Fibroblast of peridontal ligament (primary cell): ENCODE measurements around the gene PPP1CA.

Experiments
- DNase-seq: peaks from one replicate; pipeline ENCODE4 v3.0.0-alpha.2; 2010; ENCODE audit errors: extremely low read depth

PPP1CA gene

GRCh38 chr11:67401495-67402191, at the start of gene PPP1CA:
TSS of gene PPP1CA (minus strand) at chr11:67401858. CDS start at chr11:67401782, 76 bp downstream.
- peak; percentile 80 for DNase-seq

GRCh38 chr11:67450796-67451657, 49.4 kb upstream of the PPP1CA start:
- DNase-seq: no peak

GRCh38 chr11:67449116-67449844, 47.6 kb upstream of the PPP1CA start:
- DNase-seq: no peak

- no peak for DNase-seq
Observed at GRCh38 chr11:67448220-67448609, 46.6 kb upstream of the PPP1CA start.

GRCh38 chr11:67445515-67445914, 43.9 kb upstream of the PPP1CA start:
- no peak for DNase-seq

- DNase-seq: no peak
Observed at GRCh38 chr11:67442504-67443404, 41.1 kb upstream of the PPP1CA start.

GRCh38 chr11:67441731-67442351, 40.2 kb upstream of the PPP1CA start:
- DNase-seq: no peak

- no peak for DNase-seq
Observed at GRCh38 chr11:67441098-67441563, 39.5 kb upstream of the PPP1CA start.

- DNase-seq: no peak
Observed at GRCh38 chr11:67440229-67441097, 38.8 kb upstream of the PPP1CA start.

- peak; percentile 15 for DNase-seq
Observed at GRCh38 chr11:67439321-67440228, 37.9 kb upstream of the PPP1CA start.

- DNase-seq: no peak
Observed at GRCh38 chr11:67438158-67438902, 36.7 kb upstream of the PPP1CA start.

GRCh38 chr11:67437809-67438157, 36.1 kb upstream of the PPP1CA start:
- DNase-seq: no peak

- DNase-seq: no peak
Observed at GRCh38 chr11:67437082-67437808, 35.6 kb upstream of the PPP1CA start, which contains the start of gene PTPRCAP. TSS of gene PTPRCAP (minus strand) at chr11:67437682. CDS start at chr11:67437619, 63 bp downstream.

- DNase-seq: no peak
Observed at GRCh38 chr11:67436459-67437081, 34.9 kb upstream of the PPP1CA start.

- DNase-seq: no peak
Observed at GRCh38 chr11:67435727-67436458, 34.2 kb upstream of the PPP1CA start.
